Measurements from ENCODE around the gene ARAP3.

GRCh38 chr5:141714542-141715310, 32.7 kb upstream of the ARAP3 start:
- TF ChIP-seq CTCF (IDR thresholded peaks at IDR 0.05) (no peak), POLR2A (IDR thresholded peaks at IDR 0.05) (no peak), POLR2AphosphoS5 (IDR thresholded peaks at IDR 0.05) (no peak)
